ENCODE data around the gene CDH18. TPM values are rescaled to one million over a fixed set of nuclear protein-coding genes. Genes with fewer than 3 reads are reported as not detected.

The CDH18 gene
- total and polyA plus RNA-seq, 2 experiments from 2014 or later, result 0.22 TPM; not detected in 1

DNA sequence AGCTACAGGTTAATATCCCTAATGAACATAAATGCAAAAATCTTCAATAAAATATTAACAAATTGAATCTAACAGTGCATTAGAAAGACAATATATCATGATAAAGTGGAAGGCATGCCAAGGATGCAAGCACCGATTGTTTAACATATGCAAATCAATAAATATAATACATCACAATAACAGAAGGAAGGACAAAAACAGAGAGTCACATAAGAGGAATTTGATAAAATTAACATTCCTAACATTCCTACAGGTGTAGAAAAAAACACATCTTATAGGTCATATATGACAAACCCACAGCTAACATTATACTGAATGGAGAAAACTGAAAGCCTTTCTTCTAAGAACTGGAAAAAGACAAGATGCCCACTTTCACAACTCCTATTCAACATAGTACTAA, 297.0 kb downstream of the CDH18 start:
- 26% methylated on average over 1 of the region's 1 CpG for WGBS, 2 experiments (ENCODE audit: low coverage in 1 of 2, low lambda C conversion rate in 2 of 2, missing lambda C conversion rate in 2 of 2)

DNA sequence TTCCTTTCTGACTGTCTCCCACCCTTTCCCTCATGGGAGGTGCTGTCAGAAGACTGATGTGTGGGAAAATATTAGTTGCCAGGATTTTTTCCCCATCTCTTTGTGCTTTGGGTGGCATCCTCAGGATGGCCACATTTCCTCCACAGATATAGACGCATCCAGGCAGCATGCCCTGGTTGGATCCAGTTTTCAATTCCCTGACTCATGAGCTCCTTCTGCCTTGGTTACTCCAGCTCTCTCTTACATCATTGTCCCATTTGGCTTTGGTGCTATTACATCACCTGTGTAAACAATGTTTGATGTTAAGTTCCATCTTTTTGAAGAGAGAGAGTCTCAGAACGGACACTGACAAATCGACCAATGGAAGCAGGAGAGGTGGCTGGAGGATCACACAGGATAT, 302.5 kb downstream of the CDH18 start:
- 7 to 21% methylated on average over 3 of the region's 3 CpGs for WGBS, 2 experiments (ENCODE audit: low coverage in 1 of 2, low lambda C conversion rate in 2 of 2, missing lambda C conversion rate in 2 of 2)

More for the DNA sequence above, 297.0 kb downstream of the CDH18 start:
- H4K20me1 ChIP-seq (ENCODE audit: insufficient read depth), result no peaks in the 10 kb centered on the region
- in situ Hi-C loops (cut with MboI), result no loop called here
- H3K4me3 ChIP-seq, result no peak overlapping the region
- no peaks in the 10 kb centered on the region for H3K27me3 ChIP-seq (replicated peaks; ENCODE audit: insufficient read depth)
- no peak overlapping the region for H3K9ac ChIP-seq
- H3K79me2 ChIP-seq (ENCODE audit: insufficient read depth), result no peaks in the 10 kb centered on the region
- TF ChIP-seq EZH2phosphoT487 (IDR thresholded peaks at IDR 0.05; ENCODE audit: insufficient read depth, low read depth) (no peak), EZH2 (IDR thresholded peaks at IDR 0.05; ENCODE audit: insufficient read depth, poor library complexity, severe bottlenecking) (no peak)
- H2AFZ ChIP-seq, result no peak overlapping the region
- H3K27ac ChIP-seq, result no peak overlapping the region
- DNase-seq, result no peak
- H3K9me3 ChIP-seq (ENCODE audit: low read depth), result peaks cover 3% of the 10 kb centered on the region
- H3K4me2 ChIP-seq (ENCODE audit: unreplicated experiment), result no peak overlapping the region
- no peaks in the 10 kb centered on the region for H3K9me2 ChIP-seq (ENCODE audit: insufficient read depth)
- no peaks in the 10 kb centered on the region for H3K4me1 ChIP-seq (ENCODE audit: insufficient read depth)
- H3K36me3 ChIP-seq (ENCODE audit: low read depth), result no peaks in the 10 kb centered on the region
- no peaks in the 10 kb centered on the region for H3F3A ChIP-seq (ENCODE audit: insufficient read depth)

GRCh38 chr5:19676895-19677294, 311.1 kb downstream of the CDH18 start:
- TF ChIP-seq EZH2 (IDR thresholded peaks at IDR 0.05; ENCODE audit: insufficient read depth, poor library complexity, severe bottlenecking), result no peak
- no peak for TF ChIP-seq EZH2phosphoT487 (IDR thresholded peaks at IDR 0.05; ENCODE audit: insufficient read depth, low read depth)
- Histone ChIP-seq H2AFZ (no peak overlapping the region), H3K79me2 (ENCODE audit: insufficient read depth) (no peaks in the 10 kb centered on the region), H3K27ac (no peak overlapping the region), H3K4me3 (no peak overlapping the region), H3K9ac (no peak overlapping the region), H3K9me3 (ENCODE audit: low read depth) (no peaks in the 10 kb centered on the region), H3K9me2 (ENCODE audit: insufficient read depth) (no peaks in the 10 kb centered on the region), H3K36me3 (ENCODE audit: low read depth) (no peaks in the 10 kb centered on the region), H4K20me1 (ENCODE audit: insufficient read depth) (no peaks in the 10 kb centered on the region), H3F3A (ENCODE audit: insufficient read depth) (no peaks in the 10 kb centered on the region), H3K27me3 (replicated peaks; ENCODE audit: insufficient read depth) (no peaks in the 10 kb centered on the region), H3K4me1 (ENCODE audit: insufficient read depth) (no peaks in the 10 kb centered on the region), H3K4me2 (ENCODE audit: unreplicated experiment) (no peak overlapping the region)
- WGBS, 2 experiments (ENCODE audit: low coverage in 1 of 2, low lambda C conversion rate in 2 of 2, missing lambda C conversion rate in 2 of 2), result 4 to 5% methylated on average over 3 of the region's 3 CpGs
- in situ Hi-C loops (cut with MboI), result no loop called here
- DNase-seq, result no peak

More for the DNA sequence above, 302.5 kb downstream of the CDH18 start:
- Histone ChIP-seq H4K20me1 (ENCODE audit: insufficient read depth) (no peaks in the 10 kb centered on the region), H3K9me3 (ENCODE audit: low read depth) (peaks cover 3% of the 10 kb centered on the region), H3K4me3 (no peak overlapping the region), H2AFZ (no peak overlapping the region), H3K79me2 (ENCODE audit: insufficient read depth) (no peaks in the 10 kb centered on the region), H3K4me1 (ENCODE audit: insufficient read depth) (no peaks in the 10 kb centered on the region), H3K9ac (no peak overlapping the region), H3K36me3 (ENCODE audit: low read depth) (no peaks in the 10 kb centered on the region), H3K27ac (no peak overlapping the region), H3K4me2 (ENCODE audit: unreplicated experiment) (no peak overlapping the region), H3F3A (ENCODE audit: insufficient read depth) (no peaks in the 10 kb centered on the region), H3K9me2 (ENCODE audit: insufficient read depth) (no peaks in the 10 kb centered on the region), H3K27me3 (replicated peaks; ENCODE audit: insufficient read depth) (no peaks in the 10 kb centered on the region)
- no peak for DNase-seq
- in situ Hi-C loops (cut with MboI), result no loop called here
- no peak for TF ChIP-seq EZH2phosphoT487 (IDR thresholded peaks at IDR 0.05; ENCODE audit: insufficient read depth, low read depth)
- no peak for TF ChIP-seq EZH2 (IDR thresholded peaks at IDR 0.05; ENCODE audit: insufficient read depth, poor library complexity, severe bottlenecking)

GRCh38 chr5:19660679-19661078, 327.3 kb downstream of the CDH18 start:
- no peaks in the 10 kb centered on the region for H3K9me3 ChIP-seq (ENCODE audit: low read depth)
- H3K4me3 ChIP-seq, result no peak overlapping the region
- in situ Hi-C loops (cut with MboI), result no loop called here
- TF ChIP-seq EZH2phosphoT487 (IDR thresholded peaks at IDR 0.05; ENCODE audit: insufficient read depth, low read depth), result no peak
- no peak for TF ChIP-seq EZH2 (IDR thresholded peaks at IDR 0.05; ENCODE audit: insufficient read depth, poor library complexity, severe bottlenecking)
- H3K79me2 ChIP-seq (ENCODE audit: insufficient read depth), result no peaks in the 10 kb centered on the region
- H3K9me2 ChIP-seq (ENCODE audit: insufficient read depth), result no peaks in the 10 kb centered on the region
- no peaks in the 10 kb centered on the region for H3K4me1 ChIP-seq (ENCODE audit: insufficient read depth)
- no peaks in the 10 kb centered on the region for H3F3A ChIP-seq (ENCODE audit: insufficient read depth)
- H3K9ac ChIP-seq, result no peak overlapping the region
- H2AFZ ChIP-seq, result no peak overlapping the region
- H3K36me3 ChIP-seq (ENCODE audit: low read depth), result no peaks in the 10 kb centered on the region
- no peak overlapping the region for H3K27ac ChIP-seq
- WGBS, 2 experiments (ENCODE audit: low coverage in 1 of 2, low lambda C conversion rate in 2 of 2, missing lambda C conversion rate in 2 of 2), result 17 to 25% methylated on average over 1 of the region's 1 CpG
- no peaks in the 10 kb centered on the region for H4K20me1 ChIP-seq (ENCODE audit: insufficient read depth)
- no peak overlapping the region for H3K4me2 ChIP-seq (ENCODE audit: unreplicated experiment)
- DNase-seq, result no peak
- no peaks in the 10 kb centered on the region for H3K27me3 ChIP-seq (replicated peaks; ENCODE audit: insufficient read depth)

GRCh38 chr5:19655627-19656026, 332.4 kb downstream of the CDH18 start:
- 1 to 5% methylated on average over 2 of the region's 2 CpGs for WGBS, 2 experiments (ENCODE audit: low coverage in 1 of 2, low lambda C conversion rate in 2 of 2, missing lambda C conversion rate in 2 of 2)
- no peak overlapping the region for H3K4me3 ChIP-seq
- in situ Hi-C loops (cut with MboI), result no loop called here
- DNase-seq, result no peak
- no peaks in the 10 kb centered on the region for H3K27me3 ChIP-seq (replicated peaks; ENCODE audit: insufficient read depth)
- TF ChIP-seq EZH2 (IDR thresholded peaks at IDR 0.05; ENCODE audit: insufficient read depth, poor library complexity, severe bottlenecking) (no peak), EZH2phosphoT487 (IDR thresholded peaks at IDR 0.05; ENCODE audit: insufficient read depth, low read depth) (no peak)
- H2AFZ ChIP-seq, result no peak overlapping the region
- no peaks in the 10 kb centered on the region for H3K9me2 ChIP-seq (ENCODE audit: insufficient read depth)
- no peak overlapping the region for H3K4me2 ChIP-seq (ENCODE audit: unreplicated experiment)
- H3K36me3 ChIP-seq (ENCODE audit: low read depth), result no peaks in the 10 kb centered on the region
- no peaks in the 10 kb centered on the region for H3F3A ChIP-seq (ENCODE audit: insufficient read depth)
- no peak overlapping the region for H3K9ac ChIP-seq
- H3K4me1 ChIP-seq (ENCODE audit: insufficient read depth), result no peaks in the 10 kb centered on the region
- H3K9me3 ChIP-seq (ENCODE audit: low read depth), result no peaks in the 10 kb centered on the region
- H3K27ac ChIP-seq, result no peak overlapping the region
- H3K79me2 ChIP-seq (ENCODE audit: insufficient read depth), result no peaks in the 10 kb centered on the region
- H4K20me1 ChIP-seq (ENCODE audit: insufficient read depth), result no peaks in the 10 kb centered on the region

All from GM23248 (cell line).